ENCODE measurements around the gene RAPSN.

Gene RAPSN

DNA sequence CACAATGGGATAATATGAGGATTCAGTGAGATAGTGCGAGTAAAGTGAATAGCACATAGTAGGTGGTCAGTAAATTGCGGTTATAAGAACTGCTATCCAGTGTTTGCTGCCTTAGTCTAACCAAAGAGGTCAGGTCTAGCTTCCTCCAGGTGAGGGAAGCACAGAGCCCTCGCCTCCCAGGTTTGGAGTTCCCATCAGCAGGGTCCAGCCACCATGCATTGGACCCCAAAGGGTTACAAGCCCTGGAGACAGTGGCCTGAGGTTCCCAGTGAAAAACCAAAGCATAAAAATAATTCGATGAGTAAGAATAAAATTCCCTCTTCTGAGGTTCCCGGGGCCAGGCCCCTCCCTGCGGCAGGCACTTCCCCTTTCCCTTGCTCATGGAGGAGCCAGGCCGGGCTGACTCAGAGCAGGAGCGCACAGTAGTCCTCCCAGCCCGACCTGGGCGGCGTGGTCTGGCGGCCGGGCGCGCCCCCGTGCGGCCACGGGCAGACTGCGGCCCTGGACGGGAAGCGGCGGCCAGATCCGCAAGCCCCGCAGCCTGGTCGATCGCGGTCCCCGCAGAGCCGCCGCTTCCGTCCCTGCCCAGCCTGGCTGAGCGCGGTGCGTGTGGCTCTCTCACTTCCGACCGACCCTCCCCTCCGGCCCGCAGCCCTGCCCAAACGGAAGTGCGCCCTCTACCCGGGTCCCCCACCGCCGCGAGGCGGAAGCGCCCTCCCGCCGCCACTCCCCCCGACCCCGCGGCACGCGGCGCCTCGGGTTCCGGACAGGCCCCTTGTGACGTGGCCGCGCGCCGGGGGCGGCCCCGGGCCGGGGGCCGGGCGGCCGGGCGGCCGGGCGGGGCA lies 41.0 kb downstream of the RAPSN start, which contains the start of gene SLC39A13:
Gene SLC39A13, plus strand, starts transcription at position 845 of the 845 bp plus-strand sequence. CDS start 1,505 bp downstream, outside the sequence.
- peak; percentile 86 for DNase-seq (ENCODE audit: low read depth)

DNA sequence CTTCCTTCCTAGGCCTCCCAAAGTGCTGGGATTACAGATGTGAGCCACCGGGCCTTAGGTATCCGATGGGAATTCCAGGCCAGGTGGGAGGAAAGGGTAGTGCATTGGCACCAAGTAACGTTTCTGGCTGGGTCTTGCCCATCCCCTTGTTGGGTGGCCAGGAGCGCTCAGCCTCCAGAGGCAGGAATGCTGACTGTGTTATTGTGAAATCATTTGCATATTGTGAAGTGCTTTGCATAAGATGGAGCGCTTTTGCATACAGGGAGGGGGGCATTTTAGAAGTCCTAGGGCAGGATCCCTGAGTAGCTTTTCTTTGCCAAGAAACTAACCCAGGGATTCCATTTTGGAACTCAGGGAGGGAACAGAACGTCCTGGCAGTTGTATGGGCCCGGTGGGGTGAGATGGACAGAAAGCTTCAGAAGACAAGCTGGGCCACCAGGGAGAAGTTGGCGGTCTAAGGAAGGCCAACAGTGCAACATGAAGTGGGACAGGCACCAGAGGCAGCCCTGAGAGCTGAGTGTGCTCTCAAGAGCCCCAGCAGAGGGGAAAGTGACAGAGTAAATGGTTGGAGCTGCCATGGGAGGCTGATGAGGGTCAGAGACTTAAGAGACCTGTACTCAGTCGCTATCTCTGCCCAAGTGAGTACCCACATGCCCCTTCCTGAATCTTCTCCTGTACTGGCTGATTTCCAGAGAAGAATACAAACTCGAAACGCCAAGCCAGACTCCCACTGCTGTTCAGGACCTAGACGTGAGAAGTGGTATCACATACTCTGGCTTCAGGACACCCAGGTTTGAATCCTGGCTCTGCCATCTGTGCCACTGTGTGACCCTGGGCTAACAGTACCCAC lies 41.8 kb downstream of the RAPSN start:
- no peak for DNase-seq (ENCODE audit: low read depth)

DNA sequence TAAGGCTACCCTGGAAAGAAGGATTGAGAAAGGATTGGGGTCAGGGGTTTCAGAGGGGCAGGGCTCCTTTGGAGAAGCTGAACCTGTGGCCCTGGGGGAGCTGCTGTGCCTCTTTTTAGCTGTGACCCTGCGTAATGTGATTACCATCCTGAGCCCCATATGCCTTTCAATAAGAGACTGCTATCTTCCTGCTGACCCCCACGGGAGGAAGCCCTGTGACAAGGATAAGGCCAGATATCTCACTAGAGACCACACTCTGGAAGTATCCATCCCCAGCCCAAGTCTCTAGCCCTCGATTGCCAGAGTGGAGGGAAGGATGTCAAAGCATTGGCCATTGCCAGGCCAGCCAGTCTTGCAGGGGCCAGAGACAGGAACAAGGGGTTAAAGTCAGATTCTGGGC lies 45.4 kb downstream of the RAPSN start:
- no peak for DNase-seq (ENCODE audit: low read depth)

DNA sequence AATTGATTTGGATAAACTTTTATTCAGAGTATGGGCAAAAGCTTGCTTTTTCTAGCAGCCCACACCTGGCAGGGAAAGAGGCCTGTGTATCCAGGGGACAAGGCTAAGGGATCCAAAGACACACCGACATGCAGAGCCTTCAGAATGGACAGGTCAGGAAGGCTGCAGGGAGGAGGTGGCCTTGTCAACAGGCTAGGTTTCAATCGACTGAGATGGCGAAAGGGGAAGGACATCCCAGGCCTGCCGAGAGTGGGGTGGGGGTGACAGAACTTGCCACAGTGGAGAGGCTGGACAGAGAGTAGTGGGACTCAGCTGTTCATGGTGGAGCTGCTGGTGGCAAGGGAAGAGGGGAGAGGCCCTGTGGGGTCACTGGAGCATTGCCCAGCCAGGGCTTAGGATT lies 45.8 kb downstream of the RAPSN start:
- no peak for DNase-seq (ENCODE audit: low read depth)

DNA sequence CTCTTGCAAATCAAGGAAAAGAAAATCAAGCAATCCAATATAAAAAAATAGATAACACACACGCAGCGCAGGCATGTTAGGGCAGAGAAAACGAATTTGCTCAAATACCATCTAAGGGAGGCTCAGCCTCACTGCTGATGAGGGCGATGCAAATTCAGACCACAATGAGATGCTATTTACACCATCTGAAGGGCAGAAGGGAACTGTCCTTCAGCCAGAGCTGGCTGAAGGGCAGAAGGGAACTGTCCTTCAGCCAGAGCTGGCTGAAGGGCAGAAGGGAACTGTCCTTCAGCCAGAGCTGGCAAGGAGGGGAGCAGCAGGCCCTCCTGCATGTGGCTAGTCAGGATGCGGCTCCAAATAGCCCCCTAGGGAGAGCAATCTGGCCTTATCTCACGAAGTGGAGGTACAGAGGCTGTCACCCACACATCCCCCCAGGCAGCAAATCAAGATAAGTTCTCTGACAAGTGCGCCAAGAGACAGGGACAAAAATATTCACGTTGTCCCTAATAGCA lies 48.1 kb downstream of the RAPSN start:
- no peak for DNase-seq (ENCODE audit: low read depth)

DNA sequence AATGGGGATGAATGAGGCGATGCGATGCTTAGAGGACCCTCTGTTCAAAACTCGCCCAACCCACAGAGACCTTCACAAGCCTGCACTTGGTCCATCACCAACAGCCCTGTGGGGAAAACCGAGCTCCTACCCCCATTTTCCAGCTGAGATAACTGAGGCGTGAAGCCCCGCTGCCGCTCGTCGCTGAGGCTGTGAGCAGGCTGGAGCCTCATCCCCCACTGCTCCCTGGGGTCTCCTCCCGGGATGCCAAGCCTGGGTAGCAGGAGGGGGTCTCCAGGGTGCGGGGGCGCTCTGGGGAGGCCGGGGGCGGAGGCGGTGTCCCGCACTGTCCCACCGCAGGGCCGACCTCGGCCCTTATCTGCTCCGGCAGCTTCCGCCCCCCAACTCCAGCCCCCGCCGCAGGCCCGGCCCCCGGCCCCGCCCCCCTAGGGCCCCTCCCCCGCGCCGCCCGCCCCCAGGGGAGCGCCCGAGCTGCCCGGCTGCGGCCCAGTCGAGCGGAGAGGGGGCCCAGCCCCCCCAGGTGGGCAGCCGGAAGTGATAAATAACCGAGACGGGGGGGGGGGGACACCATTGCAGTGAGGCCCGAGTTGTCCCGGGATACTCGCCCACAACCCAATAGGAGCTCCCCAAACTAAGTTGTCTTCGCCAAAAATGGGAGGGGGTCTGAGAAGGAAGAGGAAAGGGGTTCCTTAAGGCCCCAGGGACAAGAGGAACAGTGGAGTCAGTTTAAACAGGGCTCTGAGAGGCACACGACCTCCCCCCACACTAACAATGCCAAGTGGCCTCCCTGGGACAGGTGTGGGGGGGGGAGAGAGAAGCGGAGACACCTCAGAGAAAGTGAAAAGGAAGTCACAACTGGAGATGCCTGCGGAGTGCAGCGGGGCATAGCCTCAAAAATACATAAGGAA lies 48.8 kb downstream of the RAPSN start:
- DNase-seq (ENCODE audit: low read depth): no peak

DNA sequence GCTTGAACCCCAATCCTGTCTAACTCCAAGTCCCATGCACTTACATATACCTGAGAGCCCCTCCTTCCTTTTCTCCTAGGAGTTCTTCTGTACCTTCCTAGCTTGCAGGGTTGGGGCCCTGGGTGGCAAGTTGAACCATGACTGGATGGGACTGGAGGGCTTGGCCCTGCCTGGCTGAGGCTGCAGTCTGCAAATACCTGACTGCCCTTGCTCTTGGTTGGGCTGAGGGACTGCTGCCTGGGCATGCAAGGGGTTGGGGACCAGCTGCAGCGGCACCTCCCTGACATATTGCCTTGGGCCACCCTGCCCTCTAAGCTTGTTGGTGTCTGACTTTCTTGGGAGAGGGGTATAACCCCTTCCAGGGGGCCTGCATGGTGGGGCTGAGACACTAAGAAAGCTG lies 50.4 kb downstream of the RAPSN start:
- no peak for DNase-seq (ENCODE audit: low read depth)

DNA sequence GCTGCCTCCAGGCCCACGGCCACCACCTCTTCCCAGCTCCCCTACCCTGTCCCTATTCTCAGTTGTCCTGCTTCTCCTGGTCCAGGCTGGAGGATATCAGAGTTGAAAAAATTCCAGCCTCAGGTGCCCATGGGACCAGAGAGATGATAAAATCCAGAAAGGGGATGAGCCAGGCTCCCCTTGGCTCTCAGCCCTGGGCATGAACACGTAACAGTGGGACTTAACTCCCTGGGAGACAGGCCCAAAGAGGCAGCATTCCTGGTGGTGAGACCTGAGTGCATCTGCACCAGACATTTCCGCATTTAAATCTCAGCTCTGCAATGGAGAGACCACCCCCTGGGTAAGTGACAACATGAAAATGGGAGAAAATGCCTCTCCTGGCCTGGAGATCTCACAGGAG lies 50.9 kb downstream of the RAPSN start:
- DNase-seq (ENCODE audit: low read depth): no peak

DNA sequence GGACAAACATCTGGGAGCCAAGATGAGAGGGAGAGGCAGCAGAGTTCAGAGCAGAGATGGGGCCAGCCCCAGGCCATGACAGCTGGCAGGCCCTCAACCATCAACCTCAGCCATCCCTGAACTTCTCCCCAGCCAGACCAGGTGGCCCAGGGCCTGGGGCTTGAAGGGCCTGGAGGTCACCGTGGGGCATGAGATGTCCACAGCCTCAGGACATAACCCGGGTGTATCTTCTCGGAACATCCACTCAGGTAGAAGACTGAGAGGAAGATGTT lies 53.0 kb downstream of the RAPSN start:
- DNase-seq (ENCODE audit: low read depth): no peak

DNA sequence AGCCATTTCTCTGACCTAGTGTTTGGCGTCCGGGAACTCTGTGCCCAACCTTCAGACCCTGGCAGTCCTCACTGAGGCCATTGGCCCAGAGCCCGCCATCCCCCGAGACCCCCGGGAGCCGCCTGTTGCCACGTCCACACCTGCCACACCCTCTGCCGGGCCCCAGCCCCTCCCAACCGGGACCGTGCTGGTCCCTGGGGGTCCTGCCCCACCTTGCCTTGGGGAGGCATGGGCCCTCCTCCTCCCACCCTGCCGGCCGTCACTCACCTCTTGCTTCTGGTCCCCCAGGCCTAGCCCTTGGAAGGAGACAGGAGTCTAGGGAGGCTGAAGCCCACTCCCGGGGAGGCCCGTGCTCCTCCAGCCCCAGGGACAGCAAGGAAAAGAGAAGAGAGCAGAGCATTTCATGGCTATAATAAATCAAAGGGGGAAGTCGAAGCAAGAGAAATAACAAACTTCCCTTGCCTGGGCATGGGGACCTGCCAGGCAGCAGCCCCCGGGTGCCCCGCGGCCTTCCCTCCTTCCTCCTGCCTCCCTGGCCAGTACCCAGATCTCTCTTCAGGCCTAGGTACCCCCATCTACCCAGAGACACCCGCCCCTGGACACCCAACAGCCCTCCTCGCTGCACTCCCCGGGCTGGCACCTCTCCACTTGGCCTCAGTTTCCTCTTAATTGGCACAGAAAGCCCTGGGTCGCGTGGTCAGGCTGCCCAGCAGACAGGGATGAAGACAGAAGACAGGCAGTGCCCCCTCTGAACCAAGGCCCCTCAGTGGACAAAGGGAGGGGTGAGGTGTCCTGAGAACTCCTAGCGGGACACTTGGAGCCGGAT lies 53.5 kb downstream of the RAPSN start:
- DNase-seq (ENCODE audit: low read depth): no peak

DNA sequence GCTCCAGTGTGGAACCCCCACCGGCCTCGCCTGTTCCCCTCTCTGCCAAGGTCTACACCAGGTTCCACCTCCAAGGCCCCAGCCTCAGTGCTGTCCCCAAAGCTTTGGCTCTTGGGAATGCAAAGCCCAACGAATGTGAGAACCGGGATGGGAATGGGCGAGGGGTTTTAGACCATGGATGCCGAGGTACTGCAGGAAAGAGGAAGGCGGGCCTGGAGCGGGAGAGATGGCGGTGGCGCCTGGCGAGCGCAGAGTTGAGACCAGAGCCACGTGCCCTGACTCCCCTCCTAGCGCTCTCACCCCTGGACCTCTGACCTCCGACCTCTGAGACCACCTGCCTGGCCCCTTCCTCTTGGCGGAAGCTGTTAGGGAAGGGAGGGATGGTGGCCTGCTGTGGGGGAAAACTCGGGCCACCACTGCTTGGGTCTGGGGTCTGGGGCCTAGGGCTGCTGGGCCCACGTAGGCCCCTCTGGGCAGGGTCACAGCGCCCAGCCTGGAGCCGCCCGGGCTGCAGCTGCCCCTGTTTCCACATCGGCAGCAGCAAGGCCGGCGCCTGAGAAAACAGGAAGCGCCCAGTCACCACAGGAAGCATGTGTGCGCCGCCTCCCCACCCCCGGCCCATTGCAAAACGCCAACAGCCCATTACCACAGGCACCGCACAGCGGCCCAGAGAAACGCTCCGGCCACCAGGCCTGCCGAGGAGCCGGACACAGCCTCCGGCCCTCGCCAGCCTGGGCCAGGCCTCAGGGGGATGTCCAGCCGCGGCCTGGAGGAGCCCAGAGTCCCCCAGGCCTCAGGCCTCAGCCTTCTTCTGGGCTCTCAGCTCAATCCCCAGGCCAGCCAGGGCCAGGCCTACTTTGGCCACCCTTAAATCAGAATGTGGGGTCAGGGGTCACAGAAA lies 54.4 kb downstream of the RAPSN start:
- DNase-seq (ENCODE audit: low read depth): peak; percentile 30

DNA sequence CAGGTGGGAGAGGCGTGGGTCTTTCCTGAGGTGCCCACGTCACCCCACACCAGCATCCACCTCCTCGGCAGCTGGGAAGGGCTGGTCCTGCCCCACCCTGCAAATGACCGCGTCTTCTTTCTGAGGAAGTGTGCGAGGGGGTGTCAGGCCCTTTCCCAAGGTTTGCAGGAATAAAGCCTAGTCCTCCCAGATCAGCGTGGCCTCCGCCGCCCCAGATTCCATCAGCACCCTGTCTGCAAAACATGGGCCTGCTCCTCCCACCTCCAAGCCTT lies 55.0 kb downstream of the RAPSN start:
- no peak for DNase-seq (ENCODE audit: low read depth)

DNA sequence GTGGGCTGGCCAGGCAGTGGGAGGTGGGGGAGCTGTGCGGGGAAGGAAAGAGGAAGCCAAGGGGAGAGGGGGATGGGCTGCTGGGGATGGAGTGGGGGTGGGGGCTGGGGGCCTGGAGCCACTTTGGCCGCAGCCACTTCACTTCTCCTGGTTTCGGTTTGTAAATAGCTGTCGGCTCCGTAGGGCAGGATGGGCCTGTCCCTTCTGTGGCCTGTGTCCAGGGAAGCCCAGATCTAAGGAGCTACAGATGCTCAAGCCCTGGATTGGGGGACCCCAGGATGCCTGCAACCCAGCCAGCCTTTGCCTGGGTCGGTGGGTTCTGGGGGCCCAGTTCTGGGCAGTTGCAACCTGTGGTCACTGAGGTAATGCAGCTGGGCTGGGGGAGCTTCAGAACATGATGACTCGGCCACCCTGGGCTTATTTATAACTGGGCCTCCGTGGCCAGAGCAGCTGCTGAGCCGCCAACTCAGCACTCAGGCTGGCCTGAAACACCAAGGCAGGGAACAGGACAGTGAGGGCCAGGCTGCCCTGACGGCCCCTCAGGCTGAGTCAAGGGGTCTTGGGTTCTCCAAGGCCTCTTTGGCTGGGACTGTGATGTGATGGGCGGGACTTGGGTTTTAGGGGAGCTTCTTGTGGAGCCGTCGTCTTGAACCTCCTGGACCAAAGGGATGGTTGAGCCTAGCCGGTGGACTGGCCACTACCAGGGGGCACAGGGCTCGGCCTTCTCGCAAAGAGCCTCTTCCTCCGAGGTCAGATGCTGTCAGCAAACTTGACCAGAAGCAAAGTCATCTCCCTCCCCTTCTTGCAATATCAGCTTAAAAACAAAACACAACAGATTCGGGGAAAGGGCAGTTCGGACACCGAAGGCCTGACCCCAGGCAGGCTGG lies 55.5 kb downstream of the RAPSN start:
- DNase-seq (ENCODE audit: low read depth): no peak

DNA sequence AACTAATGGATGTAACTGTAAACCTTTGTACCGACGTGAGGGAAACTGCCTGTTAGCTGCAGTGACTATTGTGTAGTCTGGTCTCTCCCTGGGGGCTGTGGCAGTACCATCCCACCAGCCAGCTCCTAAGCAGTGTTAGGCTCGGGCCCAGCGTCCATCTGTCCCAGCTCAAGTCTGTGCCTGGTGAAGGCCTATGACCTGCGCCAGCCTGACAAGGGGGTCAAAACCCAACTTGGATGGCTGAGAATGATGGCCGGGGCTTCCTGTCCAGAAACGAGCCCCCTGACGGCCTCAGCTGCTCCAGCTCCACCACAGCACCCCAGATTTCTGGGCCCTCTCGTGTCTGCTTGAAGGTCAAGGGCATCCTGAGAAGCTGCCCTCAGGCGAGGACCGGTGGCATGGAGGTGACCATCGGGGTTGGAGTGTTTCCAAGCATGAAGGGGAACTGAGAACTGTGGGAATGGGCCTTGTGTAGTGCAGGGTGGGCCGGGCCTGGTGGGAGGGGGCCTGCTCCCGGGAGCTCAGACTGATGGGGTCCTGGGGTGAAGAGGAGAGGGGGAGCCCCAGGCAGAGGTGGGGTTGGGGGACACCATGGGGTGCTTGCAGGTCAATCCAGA lies 56.3 kb downstream of the RAPSN start:
- no peak for DNase-seq (ENCODE audit: low read depth)

DNA sequence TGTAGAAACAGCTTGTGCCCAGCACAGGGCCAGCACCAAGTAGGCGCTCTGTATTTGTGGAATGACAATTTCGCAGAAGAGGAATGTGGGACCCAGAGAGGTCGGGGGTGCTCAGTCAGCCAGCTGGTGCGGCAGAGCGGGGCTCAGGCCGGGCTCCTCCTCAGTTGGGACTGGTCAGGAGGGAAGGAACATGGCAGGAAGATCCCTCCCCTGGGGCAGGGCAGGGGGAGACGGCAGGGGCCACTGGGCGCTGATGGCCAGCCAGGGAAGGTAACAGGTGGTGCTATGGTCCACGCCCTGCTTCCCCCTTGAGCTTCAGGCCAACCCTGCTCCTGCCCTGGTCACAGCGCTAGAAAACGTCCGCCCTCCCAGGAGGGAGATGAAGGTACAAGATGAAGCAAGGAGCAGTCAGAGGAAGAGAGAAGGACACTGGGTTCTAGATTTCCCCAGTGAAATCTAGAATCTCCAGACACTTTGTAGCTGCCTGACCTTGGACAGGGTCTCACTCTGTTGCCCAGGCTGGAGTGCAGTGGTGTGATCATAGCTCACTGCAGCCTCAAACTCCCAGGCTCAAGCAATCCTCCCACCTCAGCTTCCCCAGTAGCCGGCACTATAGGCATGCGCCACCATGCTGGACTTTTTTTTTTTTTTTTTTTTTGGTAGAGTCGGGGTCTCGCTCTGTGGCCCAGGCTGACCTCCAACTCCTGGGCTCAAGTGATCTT lies 57.1 kb downstream of the RAPSN start:
- DNase-seq (ENCODE audit: low read depth): no peak

DNA sequence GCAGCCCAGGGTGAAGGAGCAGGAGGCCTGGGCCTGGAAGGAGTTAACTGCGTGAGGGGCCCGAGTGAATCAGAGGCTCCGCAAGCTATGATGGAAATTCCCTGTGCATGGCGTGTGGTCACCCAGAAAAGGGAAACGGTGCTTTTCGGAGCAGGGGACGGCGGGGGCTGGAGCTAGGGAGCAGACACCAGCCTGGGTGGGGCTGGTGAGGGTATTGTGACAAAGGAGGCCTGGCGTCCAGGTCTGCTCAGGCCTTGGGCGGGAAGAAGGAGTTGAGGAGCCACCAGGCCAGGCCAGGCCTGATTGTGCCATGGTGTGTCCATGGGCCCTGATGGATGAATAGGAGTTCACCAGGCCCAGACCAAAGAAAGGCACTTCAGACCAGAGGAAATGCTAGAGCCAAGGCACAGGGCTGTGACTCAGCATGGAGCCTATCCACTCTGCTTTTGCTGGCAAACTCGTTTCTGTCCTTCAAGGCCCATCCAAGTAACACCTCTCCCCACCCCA lies 57.8 kb downstream of the RAPSN start:
- no peak for DNase-seq (ENCODE audit: low read depth)

DNA sequence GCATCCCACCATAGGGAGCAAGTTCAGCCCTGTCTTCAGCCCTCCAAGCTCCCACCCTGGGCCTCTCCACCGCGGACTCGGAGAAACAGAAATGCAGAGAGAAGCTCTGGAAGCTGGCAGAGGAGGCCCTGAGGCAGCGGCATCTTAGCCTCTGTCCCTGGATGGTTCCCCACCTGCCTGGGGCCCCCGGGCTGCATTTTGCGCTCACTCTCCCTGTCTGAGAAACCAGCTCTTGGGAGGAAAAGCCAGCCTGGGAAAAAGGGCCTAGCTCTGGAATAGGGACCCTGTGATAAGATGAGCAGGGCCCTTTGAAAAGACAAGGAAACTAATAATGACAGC lies 58.5 kb downstream of the RAPSN start:
- no peak for DNase-seq (ENCODE audit: low read depth)

Measured in stimulated activated CD4-positive, alpha-beta T cell treated with anti-CD3 and anti-CD28 coated beads, Interleukin-2, amount 100 ng/mL, for 4 hours (primary cell).